Amygdala (tissue), 56 donors: ENCODE measurements around the gene CDK15.
"Not testable (repeated sequence)": the region's sequence is repeated elsewhere in the genome, so short reads cannot be mapped to it uniquely, and the experiment has no call there.

Source experiments
- DNase-seq, 56 donors: peaks; one replicate each; lab custom pipeline; 2025; lab: John Stamatoyannopoulos, UW

CDK15 gene

DNA sequence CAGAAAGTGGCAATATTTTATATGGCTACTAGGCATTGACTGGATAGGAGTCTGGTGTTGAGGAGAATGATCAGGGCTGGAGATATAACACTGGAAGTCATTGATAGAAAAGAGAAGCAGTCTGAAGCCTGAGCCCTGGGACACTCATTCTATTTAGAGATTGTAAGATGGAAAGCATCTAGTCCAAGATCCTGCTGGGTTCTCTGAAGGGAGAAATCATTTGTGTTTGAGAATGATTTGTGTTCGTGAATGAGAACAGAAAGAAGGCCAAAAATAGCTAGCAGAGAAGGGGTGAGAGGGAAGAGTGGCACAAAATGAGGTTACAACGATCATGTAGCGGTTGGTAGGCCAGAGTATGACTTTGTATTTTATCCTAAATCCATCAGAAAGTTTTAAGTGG is 18.0 kb upstream of the CDK15 start:
- no peak for DNase-seq

- no peak for DNase-seq
These were observed 16.9 kb upstream of the CDK15 start for GRCh38 chr2:201789395-201789794.

DNA sequence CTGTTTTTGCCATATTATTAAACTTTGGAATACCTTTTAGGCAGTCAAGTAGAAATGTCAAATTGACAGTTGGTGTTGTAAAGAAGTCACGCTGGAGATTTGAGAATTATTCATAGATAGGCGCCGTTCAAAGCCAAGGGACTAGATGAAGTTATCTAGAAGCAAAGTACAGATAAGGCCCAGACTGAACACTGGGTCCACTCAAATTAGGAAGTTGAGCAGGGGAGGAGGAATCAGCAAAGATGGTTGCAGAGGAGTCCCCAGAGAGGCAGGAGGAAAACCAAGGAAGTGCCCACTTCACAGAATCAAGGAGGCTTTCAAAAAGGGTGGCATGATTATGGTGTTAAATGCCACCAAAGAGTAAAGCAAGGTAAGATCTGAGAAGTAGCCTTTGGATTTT is 16.0 kb upstream of the CDK15 start:
- DNase-seq, result no peak

DNA sequence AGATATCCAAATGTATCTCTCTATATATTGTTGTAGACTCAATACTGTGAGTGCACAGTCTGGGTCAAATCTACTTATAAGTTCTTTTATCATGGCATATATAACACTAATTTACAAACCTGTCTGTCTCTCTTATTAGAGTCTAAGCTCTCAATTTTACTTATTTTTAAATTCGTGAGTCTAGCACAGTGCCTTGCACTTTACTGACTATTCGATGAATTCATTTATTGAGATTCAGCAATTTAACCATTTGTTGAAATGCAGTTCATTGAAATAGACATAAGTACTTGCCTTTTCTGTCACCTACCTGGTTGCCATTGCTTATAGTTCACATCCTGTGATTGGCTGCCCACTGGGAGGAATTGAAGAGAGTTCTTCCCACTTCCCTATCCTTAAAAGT is 15.3 kb upstream of the CDK15 start:
- DNase-seq, result no peak

- DNase-seq, result no peak
These were observed 12.7 kb upstream of the CDK15 start for GRCh38 chr2:201793631-201794030.

DNA sequence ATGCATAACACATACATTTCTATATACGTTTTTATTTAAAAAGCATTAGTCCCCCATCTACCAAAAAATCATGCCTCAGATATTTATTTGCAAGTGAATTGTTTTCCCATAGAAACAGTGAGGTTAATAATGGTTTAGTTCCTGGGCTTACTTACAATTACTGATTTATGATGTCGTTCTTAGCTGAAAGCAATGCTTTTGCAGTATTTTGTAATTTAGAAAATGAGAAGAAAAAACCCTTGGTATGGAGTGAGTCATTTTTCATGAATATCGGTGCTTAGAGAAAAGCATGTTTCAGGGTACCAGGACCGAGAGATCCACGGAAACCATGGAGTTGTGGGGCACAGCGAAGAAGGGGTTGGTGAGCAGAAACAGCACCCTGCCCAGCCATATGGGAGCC is 12.0 kb upstream of the CDK15 start:
- no peak for DNase-seq

DNA sequence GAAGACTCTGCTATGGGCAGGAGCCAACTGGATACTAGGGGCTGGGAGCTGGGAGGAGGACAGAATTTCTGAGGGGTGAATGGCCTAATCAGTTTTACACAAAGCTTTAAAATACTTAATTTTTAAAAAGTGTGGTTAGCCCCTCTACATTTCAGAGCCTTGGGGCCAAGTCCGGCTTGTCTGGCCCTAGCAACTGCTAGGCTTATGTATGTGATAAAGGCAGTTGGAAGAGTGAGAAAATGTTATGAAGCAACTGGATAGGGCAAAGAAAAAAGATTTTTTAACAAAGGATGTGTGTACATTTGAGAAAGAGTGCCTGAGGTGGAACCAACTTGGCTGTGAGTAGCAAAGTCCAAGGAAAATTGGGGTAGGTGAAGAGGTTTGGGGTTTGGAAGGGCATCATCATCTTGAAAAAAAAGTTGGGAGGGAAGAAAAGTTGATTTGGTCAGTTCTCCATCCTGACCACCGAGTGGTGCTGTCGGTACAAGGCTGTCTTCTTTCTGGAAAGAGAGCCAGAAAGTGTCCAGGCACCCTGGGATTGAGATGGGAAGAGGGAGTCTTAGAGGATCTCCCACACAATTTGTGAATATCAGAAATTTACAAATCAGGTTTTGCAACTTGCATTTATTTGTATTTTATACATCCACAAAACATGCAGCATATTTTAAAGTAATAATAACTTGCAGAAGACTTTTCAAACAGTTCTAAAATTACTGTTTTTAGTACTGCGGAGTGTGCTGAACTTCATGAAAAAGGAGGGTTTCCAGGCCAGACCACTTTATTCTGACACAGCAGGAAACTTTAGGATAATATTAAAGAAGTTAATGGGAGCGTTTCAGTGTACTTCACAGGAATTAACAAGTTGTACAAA is 10.5 kb upstream of the CDK15 start:
- DNase-seq, result peak in 11 of 56 donors; percentile 1 to 27 (median 4)

DNA sequence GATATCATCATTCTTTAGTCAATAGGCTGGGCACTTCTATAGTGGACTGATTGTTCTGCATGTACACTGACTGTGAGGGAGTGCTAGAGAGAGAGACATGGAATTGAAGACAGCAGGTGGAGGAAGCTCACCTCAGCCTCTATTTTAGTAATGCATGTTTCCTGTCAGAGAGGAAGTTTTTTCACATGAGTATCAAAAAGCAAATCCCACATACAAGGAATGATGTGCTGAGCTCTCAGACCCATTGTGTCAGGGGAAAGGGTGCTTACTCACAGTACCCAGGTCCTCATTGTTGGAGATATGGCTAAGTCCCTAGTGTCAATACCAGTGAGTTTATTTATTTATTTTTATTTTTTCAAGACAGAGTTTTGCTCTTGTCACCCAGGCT is 9.9 kb upstream of the CDK15 start:
- no peak for DNase-seq

- no peak for DNase-seq
These were observed 9.0 kb upstream of the CDK15 start for GRCh38 chr2:201797175-201797840.

GRCh38 chr2:201798252-201798913 is 8.0 kb upstream of the CDK15 start:
- no peak for DNase-seq

DNA sequence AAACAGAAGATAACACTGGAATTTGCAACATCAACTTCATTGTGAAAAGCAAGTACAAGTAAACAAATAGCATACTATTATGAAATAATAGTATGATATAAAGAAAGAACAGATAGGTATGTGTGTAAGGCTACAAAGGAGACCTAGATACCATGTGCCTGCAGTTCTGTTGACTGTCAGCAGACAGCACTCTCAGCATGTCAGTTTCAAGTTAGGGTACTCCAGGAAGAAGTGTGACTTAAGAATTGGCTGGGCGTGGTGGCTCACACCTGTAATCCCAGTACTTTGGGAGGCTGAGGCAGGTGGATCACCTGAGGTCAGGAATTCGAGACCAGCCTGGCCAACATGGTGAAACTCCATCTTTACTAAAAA is 7.4 kb upstream of the CDK15 start:
- DNase-seq, result not testable (repeated sequence)

GRCh38 chr2:201807452-201807999 is 1.2 kb downstream of the CDK15 start:
- no peak for DNase-seq

DNA sequence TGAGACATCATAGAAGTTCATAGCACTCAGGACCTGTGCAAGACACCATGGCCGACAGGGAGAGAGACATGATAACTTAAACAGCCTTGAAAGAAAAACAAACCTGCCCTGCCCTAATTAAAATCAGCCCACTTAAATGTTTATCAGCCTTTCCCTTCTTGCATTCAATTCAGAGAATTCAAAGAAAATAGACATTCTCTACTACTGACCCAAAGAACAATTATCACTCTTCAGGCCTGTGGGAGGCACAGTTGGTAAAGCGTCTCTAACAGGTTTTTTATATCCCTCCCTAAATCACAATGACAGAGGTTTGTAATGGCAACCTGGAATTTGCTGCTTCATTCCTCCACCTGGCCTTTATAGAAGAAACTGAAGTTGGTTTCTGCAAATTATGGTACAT is 1.7 kb downstream of the CDK15 start:
- DNase-seq, result no peak

GRCh38 chr2:201809633-201810032 is 3.3 kb downstream of the CDK15 start:
- DNase-seq, result no peak

DNA sequence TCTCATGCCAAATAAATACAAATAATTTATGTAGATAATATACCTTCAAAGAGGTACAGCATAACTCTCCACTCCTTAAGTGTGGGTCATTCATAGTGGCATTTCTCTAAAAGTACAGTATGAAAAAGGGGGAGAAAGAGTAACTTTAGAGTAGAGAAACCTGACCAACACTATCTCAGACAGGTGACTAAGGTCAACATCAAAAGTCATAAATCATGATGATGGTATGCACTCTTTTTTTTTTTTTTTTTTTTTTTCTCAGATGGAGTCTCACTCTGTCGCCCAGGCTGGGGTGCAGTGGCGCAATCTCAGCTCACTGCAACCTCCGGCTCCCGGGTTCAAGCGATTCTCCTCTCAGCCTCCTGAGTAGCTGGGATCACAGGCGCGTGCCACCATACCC is 4.3 kb downstream of the CDK15 start:
- DNase-seq, result not testable (repeated sequence)

- DNase-seq, result no peak
These were observed 7.8 kb downstream of the CDK15 start for GRCh38 chr2:201813996-201814760.

- no peak for DNase-seq
These were observed 10.6 kb downstream of the CDK15 start for GRCh38 chr2:201816657-201817575.

GRCh38 chr2:201820383-201821007 is 14.2 kb downstream of the CDK15 start:
- no peak for DNase-seq

DNA sequence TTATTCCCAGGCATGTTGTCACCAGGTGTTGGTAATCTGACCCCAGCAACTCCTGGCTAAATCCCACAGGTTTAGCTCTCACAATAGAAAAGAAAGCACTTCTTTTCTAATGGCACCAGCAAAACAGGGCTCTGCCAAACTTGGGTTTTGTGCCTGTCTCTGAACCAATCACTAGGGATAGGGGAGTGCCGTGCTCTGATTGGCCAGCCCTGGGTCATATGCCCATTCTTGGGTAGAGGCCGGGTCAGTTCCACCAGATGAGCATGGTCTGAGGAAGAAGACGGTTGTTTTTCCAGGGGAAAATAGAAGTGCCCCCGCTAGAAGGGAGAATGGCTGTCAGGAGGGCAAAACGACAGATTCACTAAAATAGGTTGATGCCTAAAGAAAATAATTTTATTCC is 14.7 kb downstream of the CDK15 start:
- DNase-seq, result no peak
